Lower lobe of right lung (tissue), 2 donors: ENCODE data around the gene RTL10. TPM values are rescaled to one million over a fixed set of nuclear protein-coding genes. Genes with fewer than 3 reads are reported as not detected.

Experiments used
- ATAC-seq, 2 donors: fragments of 200-7000 bp; cut with Tn5 transposase; one replicate each; pipeline ENCODE4 v1.9.1; 2020 to 2022; ENCODE audit warnings: mild to moderate bottlenecking in 2 of 2, moderate library complexity in 2 of 2
- DNase-seq: peaks from one replicate; pipeline ENCODE4 v3.0.0-alpha.2; 2020
- H3K27ac ChIP-seq: fragments of 200-600 bp; one replicate; pipeline ENCODE4 v1.8.0; 2022
- H3K27me3 ChIP-seq: fragments of 200-600 bp; one replicate; pipeline ENCODE4 v1.8.0; 2022; ENCODE audit warnings: low read depth
- H3K36me3 ChIP-seq: fragments of 200-600 bp; one replicate; pipeline ENCODE4 v1.8.0; 2022; ENCODE audit warnings: mild to moderate bottlenecking
- H3K4me1 ChIP-seq: fragments of 200-600 bp; one replicate; pipeline ENCODE4 v1.8.0; 2022
- H3K4me3 ChIP-seq: fragments of 200-600 bp; one replicate; pipeline ENCODE4 v1.8.0; 2022; ENCODE audit warnings: mild to moderate bottlenecking
- H3K9me3 ChIP-seq: fragments of 200-600 bp; one replicate; pipeline ENCODE4 v1.8.0; 2022
- CTCF ChIP-seq: fragments of 200-600 bp; IDR thresholded peaks from one replicate; pipeline ENCODE4 v1.8.0; 2022; ENCODE audit warnings: antibody characterized with exemption, mild to moderate bottlenecking
- intact Hi-C: fragments of 100-400 bp; cut with DNase I; formaldehyde crosslinking; loops from one replicate; pipeline ENCODE4 v1.11.0; 2022
- total RNA-seq: library from RNA; stranded (reverse); fragmentation: NEBNext Ultra II Directional; extraction: Animal tissue kit (Norgen Biotek cat#: 25700); gene quantifications from one replicate; pipeline ENCODE4 v1.2.1, GENCODE V29; 2021
- donor health status: DM: no; HTN: yes; CAD: no; lungs with severe emphysema.

The RTL10 gene
- total RNA-seq, 1 donor from 2014 or later: 24.3 TPM

- ATAC-seq: no peak
- peaks cover 32% of the 10 kb centered on the region for H3K4me1 ChIP-seq
- no peaks in the 10 kb centered on the region for H3K9me3 ChIP-seq
- H3K27ac ChIP-seq: no peak overlapping the region
- intact Hi-C loops: no loop called here
- no peak for TF ChIP-seq CTCF
- no peak overlapping the region for H3K4me3 ChIP-seq
- H3K36me3 ChIP-seq: peaks cover 9% of the 10 kb centered on the region
- DNase-seq: peak; percentile 43
- no peaks in the 10 kb centered on the region for H3K27me3 ChIP-seq
These were observed 18.1 kb upstream of the RTL10 start for GRCh38 chr22:19872779-19873137.

- H3K27me3 ChIP-seq: no peaks in the 10 kb centered on the region
- H3K27ac ChIP-seq: no peak overlapping the region
- peaks cover 9% of the 10 kb centered on the region for H3K36me3 ChIP-seq
- H3K4me3 ChIP-seq: no peak overlapping the region
- TF ChIP-seq CTCF: no peak
- peaks cover 32% of the 10 kb centered on the region for H3K4me1 ChIP-seq
- H3K9me3 ChIP-seq: no peaks in the 10 kb centered on the region
- ATAC-seq (no peak), DNase-seq (peak; percentile 41)
- intact Hi-C loops: no loop called here
These were observed 17.4 kb upstream of the RTL10 start for GRCh38 chr22:19871845-19872778.

- H3K27ac ChIP-seq: no peak overlapping the region
- intact Hi-C loops: no loop called here
- H3K4me3 ChIP-seq: no peak overlapping the region
- peaks cover 5% of the 10 kb centered on the region for H3K36me3 ChIP-seq
- peak; percentile 39 for DNase-seq
- TF ChIP-seq CTCF: no peak
- H3K4me1 ChIP-seq: peaks cover 32% of the 10 kb centered on the region
- H3K27me3 ChIP-seq: no peaks in the 10 kb centered on the region
- H3K9me3 ChIP-seq: no peaks in the 10 kb centered on the region
- ATAC-seq: no peak
These were observed 16.6 kb upstream of the RTL10 start for GRCh38 chr22:19871023-19871844.

- ATAC-seq: no peak
- intact Hi-C loops: no loop called here
- TF ChIP-seq CTCF: no peak
- Histone ChIP-seq H3K27ac (no peak overlapping the region), H3K36me3 (peaks cover 3% of the 10 kb centered on the region), H3K4me1 (peaks cover 23% of the 10 kb centered on the region), H3K4me3 (no peak overlapping the region), H3K9me3 (no peaks in the 10 kb centered on the region), H3K27me3 (no peaks in the 10 kb centered on the region)
- DNase-seq: peak; percentile 38
These were observed 15.7 kb upstream of the RTL10 start for GRCh38 chr22:19870153-19871022.
